ENCODE data around the gene LPP. TPM values are rescaled to one million over a fixed set of nuclear protein-coding genes. Genes with fewer than 3 reads are reported as not detected.

Gene LPP
- total and polyA plus RNA-seq, 9 of the 15 experiments (the other 6 are each of a cell fraction or from before 2014, with no cell fraction given): 0.07 to 0.18 TPM; not detected in 7

DNA sequence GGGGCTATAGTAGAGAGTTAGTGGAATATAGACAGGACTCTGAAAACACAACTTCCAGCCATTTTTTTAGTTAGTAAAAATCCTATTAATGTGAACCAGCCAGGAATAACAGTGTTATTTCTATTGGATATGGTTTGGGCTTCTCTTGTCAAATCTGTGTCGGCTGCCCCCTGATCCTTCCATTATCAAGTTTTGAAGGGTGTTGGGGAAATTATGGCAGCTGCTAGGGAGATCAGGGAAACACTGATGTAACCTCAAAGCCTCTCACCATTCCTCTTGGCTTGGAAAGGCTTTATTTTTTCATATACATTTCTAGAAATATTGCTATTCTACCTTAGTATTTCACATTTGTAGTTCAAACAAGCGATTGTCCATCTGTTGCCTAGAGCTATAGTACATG lies 724.1 kb downstream of the LPP start:
- BruUV-seq (replicated peaks): no TSS peak
- Histone ChIP-seq H3K9ac (ENCODE audit: insufficient read depth in 1 of 2, low read depth in 2 of 2, low read length in 2 of 2) (no peak overlapping the region), H3K4me1 (replicated peaks in 1 of 2; ENCODE audit: control insufficient read depth in 2 of 2, insufficient read depth in 2 of 2, low read length in 2 of 2) (no peaks in the 10 kb centered on the region), H3K9me3 (replicated peaks; ENCODE audit: control insufficient read depth, insufficient read depth, low read depth, low read length) (no peaks in the 10 kb centered on the region), H2AFZ (ENCODE audit: low read depth, low read length) (no peak overlapping the region), H3K79me2 (ENCODE audit: control insufficient read depth, insufficient read depth, low read length) (no peaks in the 10 kb centered on the region), H3K27me3 (ENCODE audit: control insufficient read depth in 2 of 2, insufficient read depth in 2 of 2, low read length in 2 of 2) (no peaks in the 10 kb centered on the region), H3K9me1 (ENCODE audit: control insufficient read depth, insufficient read depth, low read length) (no peaks in the 10 kb centered on the region), H3K36me3 (ENCODE audit: control insufficient read depth, insufficient read depth, low read length) (no peaks in the 10 kb centered on the region), H3K4me3 (no peak overlapping the region), H3K27ac (ENCODE audit: extremely low read depth, low read depth, low read length) (no peak overlapping the region), H4K20me1 (replicated peaks; ENCODE audit: control insufficient read depth, insufficient read depth, low read length) (no peaks in the 10 kb centered on the region), H3K4me2 (ENCODE audit: insufficient read depth, low read length) (no peak overlapping the region)
- FAIRE-seq (no peak), DNase-seq (ENCODE audit: extremely low read depth in 1 of 4, low spot score in 3 of 4) (no peak), ATAC-seq (no peak)
- in situ Hi-C loops (cut with MboI): no loop called here
- WGBS (ENCODE audit: insufficient coverage, low coverage, missing lambda C conversion rate): 0% methylated on average over 2 of the region's 2 CpGs
- CTCF ChIA-PET (ENCODE audit: low intra/inter-chr PET ratio): no interaction called here
- TF ChIP-seq TCFL5 (CRISPR knock-in tag; conservative IDR thresholded peaks at IDR 0.05): no peak
- TF ChIP-seq, protein P1, sequence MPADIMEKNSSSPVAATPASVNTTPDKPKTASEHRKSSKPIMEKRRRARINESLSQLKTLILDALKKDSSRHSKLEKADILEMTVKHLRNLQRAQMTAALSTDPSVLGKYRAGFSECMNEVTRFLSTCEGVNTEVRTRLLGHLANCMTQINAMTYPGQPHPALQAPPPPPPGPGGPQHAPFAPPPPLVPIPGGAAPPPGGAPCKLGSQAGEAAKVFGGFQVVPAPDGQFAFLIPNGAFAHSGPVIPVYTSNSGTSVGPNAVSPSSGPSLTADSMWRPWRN (IDR thresholded peaks at IDR 0.05; ENCODE audit: low read depth): no peak
- TF ChIP-seq SP2 (IDR thresholded peaks at IDR 0.05; ENCODE audit: extremely low read depth, low read depth, low read length, poor library complexity, severe bottlenecking): no peak
- no peak for TF ChIP-seq ARNT (IDR thresholded peaks at IDR 0.05)
- no peak for TF ChIP-seq SMAD2 (IDR thresholded peaks at IDR 0.05; ENCODE audit: low read depth, low read length)
- TF ChIP-seq SAP30 (IDR thresholded peaks at IDR 0.05; ENCODE audit: borderline replicate concordance, insufficient read depth, low read depth, low read length, poor library complexity, severe bottlenecking): no peak
- no peak for TF ChIP-seq RBM22 (IDR thresholded peaks at IDR 0.05; ENCODE audit: low read depth, low read length, poor library complexity, severe bottlenecking)
- no peak for TF ChIP-seq KDM4B (IDR thresholded peaks at IDR 0.05; ENCODE audit: borderline replicate concordance in 2 of 2, low read depth in 1 of 2)
- TF ChIP-seq ZNF140 (CRISPR knock-in tag; IDR thresholded peaks at IDR 0.05): no peak
- no peak for TF ChIP-seq TAF9B (IDR thresholded peaks at IDR 0.05; ENCODE audit: partially characterized antibody)
- no peak for TF ChIP-seq ZFP30 (CRISPR knock-in tag; IDR thresholded peaks at IDR 0.05; ENCODE audit: borderline replicate concordance)
- TF ChIP-seq CHD4 (IDR thresholded peaks at IDR 0.05; ENCODE audit: insufficient read depth, insufficient replicate concordance, low read depth, low read length, poor library complexity, severe bottlenecking): no peak
- TF ChIP-seq, protein P2, sequence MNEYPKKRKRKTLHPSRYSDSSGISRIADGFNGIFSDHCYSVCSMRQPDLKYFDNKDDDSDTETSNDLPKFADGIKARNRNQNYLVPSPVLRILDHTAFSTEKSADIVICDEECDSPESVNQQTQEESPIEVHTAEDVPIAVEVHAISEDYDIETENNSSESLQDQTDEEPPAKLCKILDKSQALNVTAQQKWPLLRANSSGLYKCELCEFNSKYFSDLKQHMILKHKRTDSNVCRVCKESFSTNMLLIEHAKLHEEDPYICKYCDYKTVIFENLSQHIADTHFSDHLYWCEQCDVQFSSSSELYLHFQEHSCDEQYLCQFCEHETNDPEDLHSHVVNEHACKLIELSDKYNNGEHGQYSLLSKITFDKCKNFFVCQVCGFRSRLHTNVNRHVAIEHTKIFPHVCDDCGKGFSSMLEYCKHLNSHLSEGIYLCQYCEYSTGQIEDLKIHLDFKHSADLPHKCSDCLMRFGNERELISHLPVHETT (CRISPR knock-in tag; conservative IDR thresholded peaks at IDR 0.05 in 1 of 2, IDR thresholded peaks at IDR 0.05 in 1 of 2): no peak
- TF ChIP-seq, protein P3, sequence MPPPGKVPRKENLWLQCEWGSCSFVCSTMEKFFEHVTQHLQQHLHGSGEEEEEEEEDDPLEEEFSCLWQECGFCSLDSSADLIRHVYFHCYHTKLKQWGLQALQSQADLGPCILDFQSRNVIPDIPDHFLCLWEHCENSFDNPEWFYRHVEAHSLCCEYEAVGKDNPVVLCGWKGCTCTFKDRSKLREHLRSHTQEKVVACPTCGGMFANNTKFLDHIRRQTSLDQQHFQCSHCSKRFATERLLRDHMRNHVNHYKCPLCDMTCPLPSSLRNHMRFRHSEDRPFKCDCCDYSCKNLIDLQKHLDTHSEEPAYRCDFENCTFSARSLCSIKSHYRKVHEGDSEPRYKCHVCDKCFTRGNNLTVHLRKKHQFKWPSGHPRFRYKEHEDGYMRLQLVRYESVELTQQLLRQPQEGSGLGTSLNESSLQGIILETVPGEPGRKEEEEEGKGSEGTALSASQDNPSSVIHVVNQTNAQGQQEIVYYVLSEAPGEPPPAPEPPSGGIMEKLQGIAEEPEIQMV (tag; conservative IDR thresholded peaks at IDR 0.05; ENCODE audit: low read depth): no peak
- TF ChIP-seq, protein P4, sequence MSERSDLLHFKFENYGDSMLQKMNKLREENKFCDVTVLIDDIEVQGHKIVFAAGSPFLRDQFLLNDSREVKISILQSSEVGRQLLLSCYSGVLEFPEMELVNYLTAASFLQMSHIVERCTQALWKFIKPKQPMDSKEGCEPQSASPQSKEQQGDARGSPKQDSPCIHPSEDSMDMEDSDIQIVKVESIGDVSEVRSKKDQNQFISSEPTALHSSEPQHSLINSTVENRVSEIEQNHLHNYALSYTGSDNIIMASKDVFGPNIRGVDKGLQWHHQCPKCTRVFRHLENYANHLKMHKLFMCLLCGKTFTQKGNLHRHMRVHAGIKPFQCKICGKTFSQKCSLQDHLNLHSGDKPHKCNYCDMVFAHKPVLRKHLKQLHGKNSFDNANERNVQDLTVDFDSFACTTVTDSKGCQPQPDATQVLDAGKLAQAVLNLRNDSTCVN (CRISPR knock-in tag; IDR thresholded peaks at IDR 0.05): no peak
- intact Hi-C loops (cut with micrococcal nuclease): no loop called here
- POLR2A ChIA-PET: no interaction called here

Measured in K562 (cell line).